ENCODE data around the gene RECQL5. TPM values are rescaled to one million over a fixed set of nuclear protein-coding genes. Genes with fewer than 3 reads are reported as not detected.

RECQL5 gene
- total RNA-seq, 1 experiment from 2014 or later, result 46.1 TPM

GRCh38 chr17:75680431-75680830, 13.5 kb upstream of the RECQL5 start:
- ATAC-seq (no peak), DNase-seq (ENCODE audit: low read depth, low spot score) (no peak)
- intact Hi-C loops (cut with micrococcal nuclease; ENCODE audit: unreplicated experiment) (no loop called here), in situ Hi-C loops (cut with HindIII; ENCODE audit: low pct_unique_long_range_greater_than_20kb, low sequenced_read_pairs) (loop anchor here (5.0 kb wide), 1 partner anchor 67 kb away; no protein-coding TSS in a partner anchor)
- no peaks in the 10 kb centered on the region for H3K9me3 ChIP-seq (ENCODE audit: control insufficient read depth, insufficient read depth, low read depth, low read length)
- POLR2A ChIA-PET, result interaction anchor here (0.6 kb wide), 1 partner anchor 26 kb away, joined by 3 read pairs; no protein-coding TSS in a partner anchor
- H3K36me3 ChIP-seq (ENCODE audit: control insufficient read depth, insufficient read depth, low read length), result 0 out of 2 replicates have a peak, but pooled peaks cover 3% of the 10 kb centered on the region
- H3K4me3 ChIP-seq (ENCODE audit: low read depth in 2 of 2, low read length in 2 of 2), result no peak overlapping the region
- peak overlapping the region; percentile 66 for H3K27ac ChIP-seq (ENCODE audit: low read length)
- CTCF ChIA-PET, result interaction anchor here (0.8 to 1.9 kb wide), 3 partner anchors 12 to 68 kb away, joined by 3 to 9 read pairs (median 5); no protein-coding TSS in a partner anchor
- BruUV-seq (replicated peaks), result no TSS peak
- peaks cover 40% of the 10 kb centered on the region for H3K4me1 ChIP-seq (ENCODE audit: control insufficient read depth, insufficient read depth, low read length)
- no peaks in the 10 kb centered on the region for H3K27me3 ChIP-seq (ENCODE audit: control insufficient read depth, insufficient read depth, low read length)
- TF ChIP-seq CTCF (IDR thresholded peaks at IDR 0.05), result no peak
- no peak for TF ChIP-seq SIN3A (IDR thresholded peaks at IDR 0.05; ENCODE audit: borderline replicate concordance, insufficient read depth, low read depth, low read length)

- Histone ChIP-seq H3K9me3 (ENCODE audit: control insufficient read depth, insufficient read depth, low read depth, low read length) (no peaks in the 10 kb centered on the region), H3K4me3 (ENCODE audit: low read depth in 2 of 2, low read length in 2 of 2) (no peak overlapping the region), H3K27ac (ENCODE audit: low read length) (peak overlapping the region; percentile 66), H3K36me3 (ENCODE audit: control insufficient read depth, insufficient read depth, low read length) (0 out of 2 replicates have a peak, but pooled peaks cover 3% of the 10 kb centered on the region), H3K27me3 (ENCODE audit: control insufficient read depth, insufficient read depth, low read length) (no peaks in the 10 kb centered on the region), H3K4me1 (ENCODE audit: control insufficient read depth, insufficient read depth, low read length) (peaks cover 40% of the 10 kb centered on the region)
- no peak for DNase-seq (ENCODE audit: low read depth, low spot score)
- TF ChIP-seq POLR2AphosphoS5 (IDR thresholded peaks at IDR 0.05; ENCODE audit: low read depth, low read length) (no peak), REST (IDR thresholded peaks at IDR 0.05; ENCODE audit: insufficient read depth in 1 of 2, low read depth in 2 of 2, low read length in 1 of 2) (no peak), CTCF (IDR thresholded peaks at IDR 0.05) (no peak; the same call in 1 of the 2 replicates), SIN3A (IDR thresholded peaks at IDR 0.05; ENCODE audit: borderline replicate concordance, insufficient read depth, low read depth, low read length) (no peak), TCF7L2 (IDR thresholded peaks at IDR 0.05; ENCODE audit: low read depth, low read length) (no peak)
- CTCF ChIA-PET, result interaction anchor here (1.3 kb wide), 1 partner anchor 68 kb away, joined by 9 read pairs; no protein-coding TSS in a partner anchor
- POLR2A ChIA-PET, result no interaction called here
- no TSS peak for BruUV-seq (replicated peaks)
- peak; percentile 75 for ATAC-seq
- intact Hi-C loops (cut with micrococcal nuclease; ENCODE audit: unreplicated experiment), result no loop called here
- in situ Hi-C loops (cut with HindIII; ENCODE audit: low pct_unique_long_range_greater_than_20kb, low sequenced_read_pairs), result loop anchor here (5.0 kb wide), 1 partner anchor 68 kb away; no protein-coding TSS in a partner anchor
Measured at GRCh38 chr17:75679706-75680211, 12.8 kb upstream of the RECQL5 start.
